ENCODE measurements around the gene WNK2.

WNK2 gene

DNA sequence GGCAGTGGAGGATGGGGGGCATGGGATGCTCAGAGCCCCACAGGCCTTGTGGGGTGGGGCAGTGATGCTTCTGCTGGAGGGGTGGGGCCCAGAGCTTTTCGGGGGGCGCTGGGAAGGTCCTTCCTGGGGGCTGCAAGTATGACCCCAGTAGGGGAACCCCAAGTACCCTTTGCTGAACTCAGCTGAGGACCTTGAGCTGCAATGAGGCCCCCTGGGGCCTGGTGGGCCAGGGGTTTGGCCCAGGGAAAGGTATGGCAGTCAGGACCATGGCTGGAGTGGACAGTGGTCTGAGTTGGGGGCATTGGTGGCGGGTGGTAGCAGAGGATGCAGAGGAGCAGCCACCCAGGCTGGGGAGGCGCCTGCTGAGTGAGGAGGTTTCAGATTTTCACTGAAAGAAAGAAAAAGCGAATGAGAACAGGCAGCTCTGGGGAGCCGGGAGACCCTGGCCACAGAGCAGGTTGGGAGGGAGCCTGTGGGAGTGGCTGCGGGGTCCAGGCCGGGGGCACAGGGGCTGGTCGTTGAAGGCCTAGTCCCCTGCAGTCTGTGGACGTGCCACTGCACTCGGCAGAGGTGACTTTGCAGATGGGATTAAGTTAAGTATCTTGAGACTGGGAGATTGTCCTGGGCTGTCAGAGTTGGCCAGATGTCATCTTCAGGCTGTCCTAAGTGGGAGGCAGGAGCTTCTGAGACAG is 19.2 kb downstream of the WNK2 start:
- Histone ChIP-seq H3K27me3 (ENCODE audit: insufficient read depth, poor library complexity, severe bottlenecking) (no peaks in the 10 kb centered on the region), H3K4me3 (ENCODE audit: severe bottlenecking) (no peak overlapping the region), H3K4me1 (ENCODE audit: insufficient read depth, poor library complexity, severe bottlenecking) (no peaks in the 10 kb centered on the region), H3K27ac (ENCODE audit: poor library complexity, severe bottlenecking) (no peak overlapping the region), H3K9me3 (ENCODE audit: severe bottlenecking) (no peaks in the 10 kb centered on the region), H3K36me3 (ENCODE audit: low read depth) (no peaks in the 10 kb centered on the region)
- ATAC-seq (ENCODE audit: low read depth) (no peak), DNase-seq (ENCODE audit: low spot score) (peak; percentile 40)
- TF ChIP-seq, protein P1, sequence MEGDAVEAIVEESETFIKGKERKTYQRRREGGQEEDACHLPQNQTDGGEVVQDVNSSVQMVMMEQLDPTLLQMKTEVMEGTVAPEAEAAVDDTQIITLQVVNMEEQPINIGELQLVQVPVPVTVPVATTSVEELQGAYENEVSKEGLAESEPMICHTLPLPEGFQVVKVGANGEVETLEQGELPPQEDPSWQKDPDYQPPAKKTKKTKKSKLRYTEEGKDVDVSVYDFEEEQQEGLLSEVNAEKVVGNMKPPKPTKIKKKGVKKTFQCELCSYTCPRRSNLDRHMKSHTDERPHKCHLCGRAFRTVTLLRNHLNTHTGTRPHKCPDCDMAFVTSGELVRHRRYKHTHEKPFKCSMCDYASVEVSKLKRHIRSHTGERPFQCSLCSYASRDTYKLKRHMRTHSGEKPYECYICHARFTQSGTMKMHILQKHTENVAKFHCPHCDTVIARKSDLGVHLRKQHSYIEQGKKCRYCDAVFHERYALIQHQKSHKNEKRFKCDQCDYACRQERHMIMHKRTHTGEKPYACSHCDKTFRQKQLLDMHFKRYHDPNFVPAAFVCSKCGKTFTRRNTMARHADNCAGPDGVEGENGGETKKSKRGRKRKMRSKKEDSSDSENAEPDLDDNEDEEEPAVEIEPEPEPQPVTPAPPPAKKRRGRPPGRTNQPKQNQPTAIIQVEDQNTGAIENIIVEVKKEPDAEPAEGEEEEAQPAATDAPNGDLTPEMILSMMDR (IDR thresholded peaks at IDR 0.05; ENCODE audit: poor library complexity, severe bottlenecking) = no peak

DNA sequence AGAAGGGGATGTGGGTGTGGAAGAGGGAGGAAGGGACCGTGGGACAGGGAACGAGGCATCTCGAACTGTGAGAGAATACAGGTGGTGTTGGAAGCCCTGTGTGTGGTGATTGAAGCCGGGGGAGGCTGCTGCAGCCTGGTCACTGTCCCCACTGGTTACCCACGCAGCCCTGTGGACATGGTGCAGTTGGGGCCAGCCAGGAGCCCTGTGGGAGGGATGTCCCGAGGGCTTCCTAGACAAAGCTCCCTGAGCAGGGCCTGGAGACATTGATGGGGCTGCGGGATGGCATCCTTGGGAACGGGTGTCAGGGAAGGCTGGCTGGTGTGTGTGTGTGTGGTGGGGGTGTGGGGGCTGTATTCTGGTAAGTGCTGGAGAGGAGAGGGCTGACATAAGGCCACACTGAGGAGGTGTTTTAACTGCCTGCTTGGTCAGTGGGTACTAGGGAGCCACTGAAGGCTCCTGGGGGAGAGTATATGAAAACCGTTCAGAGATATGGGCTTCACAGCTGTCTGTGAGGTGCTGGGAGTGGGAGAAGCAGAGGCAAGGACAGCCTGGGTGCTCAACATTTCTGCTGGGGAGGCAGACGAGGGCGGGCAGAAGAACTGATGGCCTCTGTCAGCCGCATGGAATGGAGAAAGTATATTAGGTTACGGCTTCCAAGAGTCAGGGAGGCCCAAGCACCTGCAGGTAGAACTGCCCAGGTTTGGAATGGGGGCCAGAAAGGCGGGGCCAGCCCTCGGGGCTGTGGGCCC is 20.0 kb downstream of the WNK2 start:
- ATAC-seq (ENCODE audit: low read depth) (no peak), DNase-seq (ENCODE audit: low spot score) (peak; percentile 45)
- Histone ChIP-seq H3K36me3 (ENCODE audit: low read depth) (no peaks in the 10 kb centered on the region), H3K4me3 (ENCODE audit: severe bottlenecking) (no peak overlapping the region), H3K4me1 (ENCODE audit: insufficient read depth, poor library complexity, severe bottlenecking) (no peaks in the 10 kb centered on the region), H3K27me3 (ENCODE audit: insufficient read depth, poor library complexity, severe bottlenecking) (no peaks in the 10 kb centered on the region), H3K27ac (ENCODE audit: poor library complexity, severe bottlenecking) (no peak overlapping the region), H3K9me3 (ENCODE audit: severe bottlenecking) (no peaks in the 10 kb centered on the region)
- TF ChIP-seq, protein P1 (IDR thresholded peaks at IDR 0.05; ENCODE audit: poor library complexity, severe bottlenecking) = no peak

DNA sequence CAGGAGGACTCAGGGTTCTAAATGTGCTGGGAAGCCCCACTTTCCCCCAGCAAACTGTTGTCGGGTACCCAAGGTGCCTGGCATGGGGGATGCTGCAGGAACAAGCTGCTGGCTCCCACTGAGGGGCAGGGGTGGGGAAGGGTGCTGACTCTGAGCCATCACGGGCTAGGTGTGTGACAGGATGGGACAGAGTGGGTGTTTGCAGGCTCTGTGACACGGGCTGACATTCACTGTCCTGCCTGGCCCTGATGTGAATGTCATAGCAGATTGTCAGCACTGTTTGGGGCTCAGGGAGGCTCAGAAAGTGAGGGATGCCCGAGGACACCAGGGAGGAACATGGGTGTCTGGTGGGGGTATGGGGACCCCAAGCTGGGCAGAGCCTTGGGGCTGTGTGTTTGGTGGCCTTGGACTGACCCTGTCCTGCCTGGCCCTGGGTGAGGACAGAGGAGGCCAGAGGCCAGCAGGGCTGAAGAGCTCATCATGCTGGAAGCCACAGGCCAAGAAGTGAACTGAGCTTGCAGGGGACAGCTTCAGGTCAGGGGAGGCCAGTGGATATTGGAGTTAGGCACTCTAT is 20.6 kb downstream of the WNK2 start:
- TF ChIP-seq, protein P1 (IDR thresholded peaks at IDR 0.05; ENCODE audit: poor library complexity, severe bottlenecking) = no peak
- no peaks in the 10 kb centered on the region for H3K4me1 ChIP-seq (ENCODE audit: insufficient read depth, poor library complexity, severe bottlenecking)
- no peaks in the 10 kb centered on the region for H3K9me3 ChIP-seq (ENCODE audit: severe bottlenecking)
- peak; percentile 13; the same call in 1 of the 3 replicates for ATAC-seq (ENCODE audit: low read depth)
- no peak overlapping the region for H3K4me3 ChIP-seq (ENCODE audit: severe bottlenecking)
- peak; percentile 50 for DNase-seq (ENCODE audit: low spot score)
- no peaks in the 10 kb centered on the region for H3K27me3 ChIP-seq (ENCODE audit: insufficient read depth, poor library complexity, severe bottlenecking)
- H3K27ac ChIP-seq (ENCODE audit: poor library complexity, severe bottlenecking) = no peak overlapping the region
- no peaks in the 10 kb centered on the region for H3K36me3 ChIP-seq (ENCODE audit: low read depth)

DNA sequence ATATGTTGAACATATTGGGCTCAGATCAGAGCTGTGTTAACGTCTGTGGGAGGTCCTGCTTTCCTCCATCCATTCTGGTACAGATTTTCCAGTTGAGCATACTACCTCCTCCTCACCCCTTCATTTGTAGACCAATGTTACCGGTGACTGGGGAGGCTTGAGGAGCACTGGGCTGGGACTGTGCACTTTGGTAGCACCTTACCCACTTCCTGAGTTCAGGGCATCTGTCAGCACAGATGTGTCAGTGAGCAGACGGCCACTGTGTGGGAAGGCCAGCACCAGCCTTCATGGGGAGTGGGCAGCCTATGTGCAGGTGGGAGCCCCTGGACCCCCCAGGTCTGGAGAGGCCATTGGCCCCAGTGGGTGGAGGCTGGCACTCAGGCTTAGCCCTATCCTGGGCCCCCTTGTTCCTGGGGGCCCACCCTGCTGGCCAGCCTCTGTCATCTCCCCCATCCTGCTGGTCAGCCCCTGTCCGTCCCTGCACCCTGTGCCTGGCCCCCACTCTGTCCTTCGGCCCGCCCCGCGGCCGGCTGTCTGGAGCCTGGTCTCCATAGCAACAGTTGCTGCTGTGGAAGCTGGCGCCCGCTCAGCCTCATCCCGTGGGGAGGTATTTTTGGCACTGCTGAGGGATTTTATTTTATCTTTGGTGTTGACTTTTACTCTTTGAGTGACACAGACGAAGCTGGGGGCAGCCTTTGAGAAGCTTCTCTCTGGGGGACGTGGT is 21.3 kb downstream of the WNK2 start:
- no peak overlapping the region for H3K27ac ChIP-seq (ENCODE audit: poor library complexity, severe bottlenecking)
- H3K4me1 ChIP-seq (ENCODE audit: insufficient read depth, poor library complexity, severe bottlenecking) = no peaks in the 10 kb centered on the region
- TF ChIP-seq, protein P1 (IDR thresholded peaks at IDR 0.05; ENCODE audit: poor library complexity, severe bottlenecking) = no peak
- no peaks in the 10 kb centered on the region for H3K27me3 ChIP-seq (ENCODE audit: insufficient read depth, poor library complexity, severe bottlenecking)
- H3K9me3 ChIP-seq (ENCODE audit: severe bottlenecking) = no peaks in the 10 kb centered on the region
- ATAC-seq (ENCODE audit: low read depth) = no peak; the same call in 2 of the 3 replicates
- peak; percentile 42 for DNase-seq (ENCODE audit: low spot score)
- no peak overlapping the region for H3K4me3 ChIP-seq (ENCODE audit: severe bottlenecking)
- no peaks in the 10 kb centered on the region for H3K36me3 ChIP-seq (ENCODE audit: low read depth)
